Nephron (organoid): ENCODE results near the gene PIGQ.
A peak's percentile ranks its signal among the peaks of the same experiment; 100 is the strongest.

Experiments
- H3K27ac Mint-ChIP-seq, 3 experiments: 2 replicates each; pipeline ENCODE4 v1.8.0; 2020; ENCODE audit warnings: mixed read lengths in 3 of 3, mild to moderate bottlenecking in 2 of 3, moderate library complexity in 1 of 3
- H3K27me3 Mint-ChIP-seq: 2 replicates; pipeline ENCODE4 v1.8.0; 2021; ENCODE audit warnings: low read depth, mild to moderate bottlenecking, moderate library complexity, mixed read lengths
- H3K36me3 Mint-ChIP-seq: 2 replicates; pipeline ENCODE4 v1.8.0; 2020; ENCODE audit warnings: low read depth, mixed read lengths
- H3K4me1 Mint-ChIP-seq: 2 replicates; pipeline ENCODE4 v1.8.0; 2020; ENCODE audit warnings: mixed read lengths
- H3K4me3 Mint-ChIP-seq, 3 experiments: 2 replicates each; pipeline ENCODE4 v1.8.0; 2020; ENCODE audit warnings: mild to moderate bottlenecking in 3 of 3, mixed read lengths in 3 of 3, moderate library complexity in 2 of 3
- H3K9me3 Mint-ChIP-seq: 2 replicates; pipeline ENCODE4 v1.8.0; 2020; ENCODE audit warnings: mixed read lengths
- TF ChIP-seq, protein P1 (sequence below), 3 experiments: fragments of 200-600 bp; sonication (generic); IDR thresholded peaks; one replicate each; pipeline ENCODE4 v1.5.0; 2021; ENCODE audit warnings: antibody characterized with exemption in 3 of 3; ENCODE audit not compliant: unreplicated experiment in 3 of 3

Gene PIGQ

GRCh38 chr16:600781-601180 lies 31.0 kb downstream of the PIGQ start:
- no peaks in the 10 kb centered on the region for H3K4me1 Mint-ChIP-seq
- H3K4me3 Mint-ChIP-seq = no peak overlapping the region
- peaks cover 55% of the 10 kb centered on the region for H3K36me3 Mint-ChIP-seq
- peaks cover 3% of the 10 kb centered on the region for H3K27me3 Mint-ChIP-seq
- H3K27ac Mint-ChIP-seq = no peak overlapping the region
- TF ChIP-seq, protein P1, sequence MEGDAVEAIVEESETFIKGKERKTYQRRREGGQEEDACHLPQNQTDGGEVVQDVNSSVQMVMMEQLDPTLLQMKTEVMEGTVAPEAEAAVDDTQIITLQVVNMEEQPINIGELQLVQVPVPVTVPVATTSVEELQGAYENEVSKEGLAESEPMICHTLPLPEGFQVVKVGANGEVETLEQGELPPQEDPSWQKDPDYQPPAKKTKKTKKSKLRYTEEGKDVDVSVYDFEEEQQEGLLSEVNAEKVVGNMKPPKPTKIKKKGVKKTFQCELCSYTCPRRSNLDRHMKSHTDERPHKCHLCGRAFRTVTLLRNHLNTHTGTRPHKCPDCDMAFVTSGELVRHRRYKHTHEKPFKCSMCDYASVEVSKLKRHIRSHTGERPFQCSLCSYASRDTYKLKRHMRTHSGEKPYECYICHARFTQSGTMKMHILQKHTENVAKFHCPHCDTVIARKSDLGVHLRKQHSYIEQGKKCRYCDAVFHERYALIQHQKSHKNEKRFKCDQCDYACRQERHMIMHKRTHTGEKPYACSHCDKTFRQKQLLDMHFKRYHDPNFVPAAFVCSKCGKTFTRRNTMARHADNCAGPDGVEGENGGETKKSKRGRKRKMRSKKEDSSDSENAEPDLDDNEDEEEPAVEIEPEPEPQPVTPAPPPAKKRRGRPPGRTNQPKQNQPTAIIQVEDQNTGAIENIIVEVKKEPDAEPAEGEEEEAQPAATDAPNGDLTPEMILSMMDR (IDR thresholded peaks at IDR 0.05; ENCODE audit: unreplicated experiment in 3 of 3) = peak in 2 of 3 experiments; percentile 20 to 25
- H3K9me3 Mint-ChIP-seq = peaks cover 11% of the 10 kb centered on the region

GRCh38 chr16:603933-604332 lies 34.2 kb downstream of the PIGQ start:
- TF ChIP-seq, protein P1 (IDR thresholded peaks at IDR 0.05; ENCODE audit: unreplicated experiment in 3 of 3) = no peak
- Mint-ChIP-seq H3K9me3 (peaks cover 11% of the 10 kb centered on the region), H3K36me3 (peaks cover 46% of the 10 kb centered on the region), H3K27ac (peak overlapping the region in 1 of 3 experiments; percentile 44), H3K4me1 (no peaks in the 10 kb centered on the region), H3K4me3 (no peak overlapping the region), H3K27me3 (peaks cover 3% of the 10 kb centered on the region)

DNA sequence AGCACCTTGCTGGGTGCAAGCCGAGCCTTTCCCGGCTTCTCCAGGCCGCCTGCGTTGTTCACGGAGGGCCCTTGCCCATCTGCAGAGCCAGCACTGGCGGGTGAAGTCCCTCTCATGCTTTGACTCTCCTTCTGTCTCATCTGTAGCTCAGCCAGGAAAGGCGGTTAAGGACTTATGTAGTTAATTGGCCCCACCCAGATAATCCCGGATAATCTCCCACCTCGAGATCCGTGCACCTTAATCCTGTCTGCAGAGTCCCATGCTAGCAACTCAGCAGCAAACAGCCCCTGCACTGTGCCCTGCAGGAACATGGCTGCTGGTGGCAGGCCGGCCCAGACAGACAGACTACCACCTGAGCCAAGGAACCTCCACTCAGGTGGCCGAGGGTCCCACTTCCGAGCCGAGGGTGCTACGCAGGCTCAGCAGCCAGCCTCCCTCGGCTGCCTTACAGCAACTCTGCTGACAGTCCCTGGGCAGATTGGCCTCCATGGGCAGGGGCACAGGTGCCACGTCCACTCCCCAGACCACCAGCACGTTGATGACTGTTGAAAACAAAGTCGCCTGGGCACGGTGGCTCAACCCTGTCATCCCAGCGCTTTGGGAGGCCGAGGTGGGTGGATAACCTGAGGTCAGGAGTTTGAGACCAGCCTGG lies 37.0 kb downstream of the PIGQ start:
- TF ChIP-seq, protein P1 (IDR thresholded peaks at IDR 0.05; ENCODE audit: unreplicated experiment in 3 of 3) = no peak
- no peak overlapping the region for H3K4me3 Mint-ChIP-seq
- peaks cover 38% of the 10 kb centered on the region for H3K36me3 Mint-ChIP-seq
- no peaks in the 10 kb centered on the region for H3K4me1 Mint-ChIP-seq
- H3K9me3 Mint-ChIP-seq = peaks cover 11% of the 10 kb centered on the region
- no peak overlapping the region for H3K27ac Mint-ChIP-seq
- no peaks in the 10 kb centered on the region for H3K27me3 Mint-ChIP-seq

DNA sequence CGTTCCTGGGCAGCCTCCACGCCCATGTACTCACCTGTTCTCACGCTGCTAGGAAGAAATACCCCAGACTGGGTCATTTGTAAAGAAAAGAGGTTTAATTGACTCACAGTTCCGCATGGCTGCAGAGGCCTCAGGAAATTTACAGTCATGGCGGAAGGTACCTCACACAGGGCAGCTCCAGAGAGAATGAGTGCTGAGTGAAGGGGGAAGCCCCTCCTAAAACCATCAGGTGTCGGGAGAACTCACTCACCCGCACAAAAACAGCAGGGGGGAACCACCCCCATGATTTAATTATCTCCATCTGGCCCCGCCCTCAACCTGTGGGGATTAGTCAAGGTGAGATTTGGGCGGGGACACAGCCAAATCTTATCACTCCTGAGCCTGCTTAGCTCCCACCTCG lies 38.3 kb downstream of the PIGQ start:
- H3K4me1 Mint-ChIP-seq = no peaks in the 10 kb centered on the region
- TF ChIP-seq, protein P1 (IDR thresholded peaks at IDR 0.05; ENCODE audit: unreplicated experiment in 3 of 3) = no peak
- H3K27me3 Mint-ChIP-seq = no peaks in the 10 kb centered on the region
- H3K27ac Mint-ChIP-seq = peak overlapping the region in 1 of 3 experiments; percentile 13
- no peak overlapping the region for H3K4me3 Mint-ChIP-seq
- peaks cover 33% of the 10 kb centered on the region for H3K36me3 Mint-ChIP-seq
- peaks cover 9% of the 10 kb centered on the region for H3K9me3 Mint-ChIP-seq

GRCh38 chr16:609316-609715 lies 39.5 kb downstream of the PIGQ start:
- no peaks in the 10 kb centered on the region for H3K4me1 Mint-ChIP-seq
- H3K36me3 Mint-ChIP-seq = peaks cover 31% of the 10 kb centered on the region
- no peak overlapping the region for H3K4me3 Mint-ChIP-seq
- no peaks in the 10 kb centered on the region for H3K27me3 Mint-ChIP-seq
- H3K9me3 Mint-ChIP-seq = peaks cover 14% of the 10 kb centered on the region
- TF ChIP-seq, protein P1 (IDR thresholded peaks at IDR 0.05; ENCODE audit: unreplicated experiment in 3 of 3) = no peak
- H3K27ac Mint-ChIP-seq = no peak overlapping the region

DNA sequence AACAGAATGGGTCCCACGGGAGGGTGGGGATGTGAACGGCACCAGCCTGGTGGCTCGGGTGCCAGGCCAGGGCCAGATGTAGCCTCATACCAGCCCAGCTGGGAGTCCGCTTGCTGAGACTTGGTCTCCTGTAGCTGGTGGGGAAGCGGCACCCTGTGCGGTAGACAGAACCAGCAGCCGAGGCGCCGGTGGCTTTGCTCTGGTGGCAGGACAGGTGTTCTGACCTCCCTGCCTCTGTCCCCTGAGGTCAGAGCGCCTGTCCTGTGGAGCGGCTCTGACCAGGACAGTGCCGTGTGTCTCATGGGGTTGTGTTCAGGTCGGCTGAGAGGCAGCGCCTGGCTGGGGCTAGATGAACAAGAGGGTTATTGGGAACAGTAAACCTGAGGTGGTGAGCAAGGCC lies 40.2 kb downstream of the PIGQ start:
- Mint-ChIP-seq H3K4me3 (no peak overlapping the region), H3K27ac (no peak overlapping the region), H3K4me1 (no peaks in the 10 kb centered on the region), H3K27me3 (no peaks in the 10 kb centered on the region), H3K9me3 (peaks cover 11% of the 10 kb centered on the region), H3K36me3 (peaks cover 33% of the 10 kb centered on the region)
- TF ChIP-seq, protein P1 (IDR thresholded peaks at IDR 0.05; ENCODE audit: unreplicated experiment in 3 of 3) = no peak
